Mesenchymal stem cell (in vitro differentiated cells and primary cell): ENCODE measurements around the gene FAM111A.

Experiments used
- DNase-seq: peaks from one replicate; pipeline ENCODE4 v3.0.0-alpha.2; 2013
- H2AFZ ChIP-seq: one replicate; pipeline ENCODE4 v1.6.1; 2013; ENCODE audit warnings: low read depth, mild to moderate bottlenecking, control low read depth, inconsistent platforms, low read length, moderate library complexity
- H2AK5ac ChIP-seq: 2 replicates; pipeline ENCODE4 v1.6.1; 2013; ENCODE audit warnings: low read length, moderate library complexity, mild to moderate bottlenecking, inconsistent platforms; ENCODE audit not compliant: severe bottlenecking
- H2BK120ac ChIP-seq: one replicate; pipeline ENCODE4 v1.6.1; 2013; ENCODE audit warnings: low read depth, mild to moderate bottlenecking, inconsistent platforms, low read length, moderate library complexity
- H2BK12ac ChIP-seq, 2 experiments: one replicate each; pipeline ENCODE4 v1.6.1; 2013; ENCODE audit warnings: inconsistent platforms in 2 of 2, low read length in 2 of 2, mild to moderate bottlenecking in 2 of 2, moderate library complexity in 2 of 2, control low read depth in 1 of 2
- H2BK15ac ChIP-seq: one replicate; pipeline ENCODE4 v1.6.1; 2013; ENCODE audit warnings: mild to moderate bottlenecking, low read depth, inconsistent platforms; ENCODE audit not compliant: poor library complexity, severe bottlenecking
- H2BK5ac ChIP-seq: 2 replicates; pipeline ENCODE4 v1.6.1; 2013; ENCODE audit warnings: low read depth, mild to moderate bottlenecking, low read length, control low read depth, inconsistent platforms; ENCODE audit not compliant: poor library complexity, severe bottlenecking
- H3K14ac ChIP-seq, 2 experiments: one replicate each; pipeline ENCODE4 v1.6.1; 2013; ENCODE audit warnings: inconsistent platforms in 2 of 2, low read length in 2 of 2, control low read depth in 1 of 2, mild to moderate bottlenecking in 1 of 2, moderate library complexity in 1 of 2
- H3K18ac ChIP-seq, 2 experiments: one replicate each; pipeline ENCODE4 v1.6.1; 2013; ENCODE audit warnings: inconsistent platforms in 2 of 2, low read length in 2 of 2, control low read depth in 1 of 2, low read depth in 1 of 2, mild to moderate bottlenecking in 1 of 2
- H3K23ac ChIP-seq, 2 experiments: one replicate each; pipeline ENCODE4 v1.6.1; 2013; ENCODE audit warnings: inconsistent platforms in 2 of 2, low read length in 2 of 2, mild to moderate bottlenecking in 2 of 2, moderate library complexity in 2 of 2, control low read depth in 1 of 2
- H3K27ac ChIP-seq: 2 replicates; pipeline ENCODE4 v1.5.1; 2013; ENCODE audit warnings: mild to moderate bottlenecking, moderate library complexity, low read length, control low read depth, inconsistent platforms; ENCODE audit not compliant: poor library complexity, severe bottlenecking
- H3K27me3 ChIP-seq, 2 experiments: 2 replicates each; pipeline versions ENCODE4 v1.6.1 to v1.7.0; 2013; ENCODE audit warnings: low read length in 2 of 2, mild to moderate bottlenecking in 2 of 2, moderate library complexity in 2 of 2, control low read depth in 1 of 2, inconsistent platforms in 1 of 2; ENCODE audit not compliant: control insufficient read depth in 1 of 2, insufficient read depth in 1 of 2
- H3K36me3 ChIP-seq, 2 experiments: 2 replicates each; pipeline versions ENCODE4 v1.6.1 to v1.7.0; 2013; ENCODE audit warnings: low read length in 2 of 2, control low read depth in 1 of 2, inconsistent platforms in 1 of 2, low read depth in 1 of 2, mild to moderate bottlenecking in 1 of 2; ENCODE audit not compliant: insufficient read depth in 2 of 2, control insufficient read depth in 1 of 2
- H3K4ac ChIP-seq, 2 experiments: one replicate each; pipeline ENCODE4 v1.6.1; 2013; ENCODE audit warnings: inconsistent platforms in 2 of 2, low read length in 2 of 2, mild to moderate bottlenecking in 2 of 2, moderate library complexity in 2 of 2, control low read depth in 1 of 2, low read depth in 1 of 2
- H3K4me1 ChIP-seq: 2 replicates; pipeline ENCODE4 v1.6.1; 2013; ENCODE audit warnings: low read depth, low read length, control low read depth; ENCODE audit not compliant: control insufficient read depth, insufficient read depth
- H3K4me2 ChIP-seq: 2 replicates; pipeline ENCODE4 v1.6.1; 2013; ENCODE audit warnings: low read length, mild to moderate bottlenecking, inconsistent platforms; ENCODE audit not compliant: poor library complexity, severe bottlenecking
- H3K4me3 ChIP-seq, 2 experiments: 2 replicates each; pipeline versions ENCODE4 v1.5.1 to v1.7.0; 2013; ENCODE audit warnings: low read length in 2 of 2, mild to moderate bottlenecking in 2 of 2, control low read depth in 1 of 2, low read depth in 1 of 2; ENCODE audit not compliant: insufficient read depth in 1 of 2
- H3K79me1 ChIP-seq: replicated peaks from 2 replicates; pipeline ENCODE4 v1.6.1; 2013; ENCODE audit warnings: mild to moderate bottlenecking, control low read depth, low read length, inconsistent platforms; ENCODE audit not compliant: poor library complexity, severe bottlenecking
- H3K9ac ChIP-seq: 2 replicates; pipeline ENCODE4 v1.7.0; 2013; ENCODE audit warnings: mild to moderate bottlenecking, low read length, moderate library complexity
- H3K9me3 ChIP-seq: 2 replicates; pipeline ENCODE4 v1.7.0; 2013; ENCODE audit warnings: mild to moderate bottlenecking, low read length; ENCODE audit not compliant: control insufficient read depth
- H4K8ac ChIP-seq: one replicate; pipeline ENCODE4 v1.6.1; 2013; ENCODE audit warnings: inconsistent platforms, mild to moderate bottlenecking, low read length, moderate library complexity
- H4K91ac ChIP-seq: one replicate; pipeline ENCODE4 v1.6.1; 2013; ENCODE audit warnings: mild to moderate bottlenecking, low read length, inconsistent platforms
- WGBS: methylation state at CpG from one replicate; pipeline ENCODE4 v1.1.7; 2013; ENCODE audit warnings: mixed read lengths; 5-methylcytosine and 5-hydroxymethylcytosine counted together

FAM111A gene

DNA sequence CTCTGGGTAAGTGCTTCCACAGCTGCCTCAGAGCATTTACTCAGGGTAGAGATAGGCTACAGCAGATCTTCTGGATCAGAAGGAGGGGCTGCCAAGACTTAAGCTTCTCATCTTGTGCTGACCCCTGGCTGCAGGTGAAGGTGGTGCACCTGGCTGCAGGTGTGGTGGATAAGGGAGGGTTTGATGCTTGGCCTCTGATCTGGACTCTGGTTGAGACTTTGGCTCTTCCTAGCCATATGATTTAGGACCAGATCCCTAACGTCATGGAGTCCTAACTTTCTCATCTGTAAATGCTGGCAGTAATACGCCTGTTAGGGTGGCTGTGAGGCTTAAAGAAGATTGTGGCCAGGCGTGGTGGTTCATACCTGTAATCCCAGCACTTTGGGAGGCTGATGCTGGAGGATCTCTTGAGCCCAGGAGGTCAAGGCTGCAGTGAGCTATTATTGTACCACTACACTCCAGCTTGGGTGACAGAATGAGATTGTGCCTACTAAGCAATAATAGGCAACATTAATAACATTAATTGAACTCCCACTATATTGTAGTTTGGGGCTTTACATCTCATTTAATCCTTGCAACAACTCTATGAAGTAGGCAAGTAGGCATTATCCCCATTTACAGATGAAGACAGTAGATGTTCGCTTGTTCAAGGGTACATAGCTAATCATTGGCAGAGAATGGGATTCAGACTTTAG lies 39.9 kb downstream of the FAM111A start:
- H3K36me3 ChIP-seq, result no peaks in the 10 kb centered on the region
- H3K9me3 ChIP-seq, result no peaks in the 10 kb centered on the region
- WGBS, result 88% methylated on average over 4 of the region's 4 CpGs
- H3K4ac ChIP-seq, result no peak overlapping the region
- H4K91ac ChIP-seq, result no peak overlapping the region
- H2BK120ac ChIP-seq, result no peak overlapping the region
- H3K9ac ChIP-seq, result no peak overlapping the region
- H2BK15ac ChIP-seq, result no peak overlapping the region
- H3K23ac ChIP-seq, result no peak overlapping the region
- H3K79me1 ChIP-seq, result no peaks in the 10 kb centered on the region
- H3K27me3 ChIP-seq, result peaks cover 0 to 24% of the 10 kb centered on the region in 2 experiments
- H3K4me1 ChIP-seq, result no peaks in the 10 kb centered on the region
- H2BK12ac ChIP-seq, result no peak overlapping the region
- no peak overlapping the region for H2AK5ac ChIP-seq
- H3K4me2 ChIP-seq, result no peak overlapping the region
- no peak overlapping the region for H3K4me3 ChIP-seq
- H4K8ac ChIP-seq, result no peak overlapping the region
- DNase-seq, result no peak
- no peak overlapping the region for H2BK5ac ChIP-seq
- H3K18ac ChIP-seq, result no peak overlapping the region
- no peak overlapping the region for H3K27ac ChIP-seq
- H3K14ac ChIP-seq, result no peak overlapping the region
- H2AFZ ChIP-seq, result no peak overlapping the region

DNA sequence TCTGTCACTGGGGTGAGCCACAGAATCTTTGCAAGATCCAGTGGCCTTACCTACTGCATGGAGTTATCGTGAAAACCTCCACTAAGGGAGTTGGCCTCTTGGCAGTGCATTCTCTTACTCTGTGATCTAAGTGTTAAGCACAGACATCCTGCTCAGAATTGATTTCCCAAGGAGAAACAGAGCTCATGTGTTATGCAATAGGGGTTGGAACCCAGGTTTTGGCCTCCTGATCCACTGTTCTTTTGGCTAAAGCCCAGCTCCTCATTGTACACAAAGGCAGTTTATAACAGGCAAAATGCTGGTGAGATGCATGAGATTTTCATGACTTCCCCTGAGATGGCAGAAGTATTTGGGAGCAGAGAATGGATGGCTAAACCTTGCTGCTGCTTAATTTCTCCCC lies 41.1 kb downstream of the FAM111A start:
- Histone ChIP-seq H3K18ac (no peak overlapping the region), H3K36me3 (no peaks in the 10 kb centered on the region), H3K4me1 (no peaks in the 10 kb centered on the region), H2BK12ac (no peak overlapping the region), H3K27ac (no peak overlapping the region), H3K14ac (no peak overlapping the region), H3K9ac (no peak overlapping the region), H3K9me3 (no peaks in the 10 kb centered on the region), H3K4me3 (no peak overlapping the region), H2BK120ac (no peak overlapping the region), H3K23ac (peak overlapping the region in 1 of 2 experiments; percentile 26), H2AFZ (no peak overlapping the region), H2BK5ac (no peak overlapping the region), H3K79me1 (no peaks in the 10 kb centered on the region), H3K4ac (no peak overlapping the region), H2BK15ac (no peak overlapping the region), H4K91ac (no peak overlapping the region), H4K8ac (no peak overlapping the region), H3K27me3 (peaks cover 0 to 22% of the 10 kb centered on the region in 2 experiments), H3K4me2 (no peak overlapping the region), H2AK5ac (no peak overlapping the region)
- WGBS, result 92% methylated on average over 1 of the region's 1 CpG
- DNase-seq, result no peak

DNA sequence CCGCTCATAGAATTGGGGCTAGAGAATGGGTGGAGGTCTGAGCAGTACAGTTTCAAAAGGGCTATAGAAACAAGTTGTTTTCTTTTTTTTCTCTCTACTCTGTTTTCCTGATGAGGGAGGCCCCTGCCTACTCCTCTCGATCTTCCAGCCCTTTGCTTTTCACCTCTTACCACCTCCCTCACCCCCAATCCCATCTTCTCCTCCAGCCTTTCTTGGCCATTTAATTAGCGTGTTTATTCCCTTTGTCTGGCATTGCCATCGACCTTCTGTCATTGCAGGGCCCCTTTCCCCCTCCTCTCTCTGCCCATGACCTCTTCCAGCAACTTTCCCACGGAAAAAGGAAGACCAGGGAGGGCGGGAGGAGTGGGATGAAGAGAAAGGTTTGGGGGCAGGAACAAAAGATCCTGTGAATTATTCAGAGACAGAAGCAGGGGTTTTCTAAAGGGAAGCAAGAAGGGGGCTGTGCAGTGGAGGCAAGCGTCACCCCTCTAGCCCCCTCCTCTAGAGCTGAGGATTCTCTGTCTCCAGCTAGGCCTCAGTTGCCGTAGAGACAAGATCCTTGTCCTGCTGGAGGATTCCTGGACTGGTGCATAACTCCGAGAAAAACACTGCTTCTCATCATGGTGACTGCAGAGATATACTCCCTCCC lies 42.2 kb downstream of the FAM111A start:
- Histone ChIP-seq H2BK12ac (no peak overlapping the region), H3K4me3 (no peak overlapping the region)
- WGBS, result 75% methylated on average over 5 of the region's 9 CpGs

GRCh38 chr11:59185386-59185945 lies 42.8 kb downstream of the FAM111A start:
- Histone ChIP-seq H2BK120ac (no peak overlapping the region), H3K27ac (no peak overlapping the region), H3K9me3 (no peaks in the 10 kb centered on the region), H4K8ac (no peak overlapping the region), H3K18ac (no peak overlapping the region), H2AFZ (no peak overlapping the region), H2BK5ac (no peak overlapping the region), H3K79me1 (no peaks in the 10 kb centered on the region), H3K4ac (no peak overlapping the region), H4K91ac (no peak overlapping the region), H3K4me1 (no peaks in the 10 kb centered on the region), H3K23ac (no peak overlapping the region), H3K4me3 (no peak overlapping the region), H3K9ac (no peak overlapping the region), H3K14ac (no peak overlapping the region), H3K4me2 (no peak overlapping the region), H2AK5ac (no peak overlapping the region), H3K36me3 (no peaks in the 10 kb centered on the region), H2BK15ac (no peak overlapping the region), H2BK12ac (no peak overlapping the region), H3K27me3 (peaks cover 0 to 19% of the 10 kb centered on the region in 2 experiments)
- no peak for DNase-seq
- WGBS, result 88% methylated on average over 5 of the region's 5 CpGs

More for the DNA sequence above, 42.2 kb downstream of the FAM111A start:
- H3K79me1 ChIP-seq, result no peaks in the 10 kb centered on the region
- no peak overlapping the region for H3K4ac ChIP-seq
- H3K9ac ChIP-seq, result no peak overlapping the region
- H2AFZ ChIP-seq, result no peak overlapping the region
- H3K14ac ChIP-seq, result no peak overlapping the region
- no peak overlapping the region for H3K4me2 ChIP-seq
- no peak overlapping the region for H3K18ac ChIP-seq
- no peak overlapping the region for H2AK5ac ChIP-seq
- peaks cover 0 to 22% of the 10 kb centered on the region in 2 experiments for H3K27me3 ChIP-seq
- H2BK15ac ChIP-seq, result no peak overlapping the region
- H3K4me1 ChIP-seq, result no peaks in the 10 kb centered on the region
- H3K27ac ChIP-seq, result no peak overlapping the region
- no peak for DNase-seq
- H4K8ac ChIP-seq, result no peak overlapping the region
- H3K36me3 ChIP-seq, result no peaks in the 10 kb centered on the region
- no peaks in the 10 kb centered on the region for H3K9me3 ChIP-seq
- no peak overlapping the region for H4K91ac ChIP-seq
- H2BK120ac ChIP-seq, result no peak overlapping the region
- no peak overlapping the region for H3K23ac ChIP-seq
- no peak overlapping the region for H2BK5ac ChIP-seq
